ENCODE measurements around the gene TIA1.
"Not testable (repeated sequence)": the region's sequence is repeated elsewhere in the genome, so short reads cannot be mapped to it uniquely, and the experiment has no call there.

TIA1 gene

DNA sequence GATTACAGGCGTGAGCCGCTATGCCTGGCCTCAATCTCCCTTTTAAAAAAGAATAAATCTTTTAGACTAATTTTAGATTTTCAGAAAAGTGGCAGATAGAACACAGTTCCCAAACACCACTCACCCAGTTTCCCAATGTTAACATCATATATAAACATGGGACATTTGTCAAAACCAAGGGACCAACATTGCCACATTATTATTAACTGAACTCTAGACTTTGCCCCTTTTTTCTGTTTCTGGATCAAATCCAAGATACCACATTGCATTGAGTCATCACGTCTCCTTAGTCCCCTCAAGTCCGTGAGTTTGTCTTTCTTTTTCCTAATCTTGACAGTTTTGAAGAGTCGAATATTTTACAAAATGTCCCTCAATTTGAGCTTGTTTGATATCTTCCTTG is 60.0 kb downstream of the TIA1 start:
- H3K4me2 ChIP-seq (ENCODE audit: low read depth, low read length) = no peak overlapping the region

DNA sequence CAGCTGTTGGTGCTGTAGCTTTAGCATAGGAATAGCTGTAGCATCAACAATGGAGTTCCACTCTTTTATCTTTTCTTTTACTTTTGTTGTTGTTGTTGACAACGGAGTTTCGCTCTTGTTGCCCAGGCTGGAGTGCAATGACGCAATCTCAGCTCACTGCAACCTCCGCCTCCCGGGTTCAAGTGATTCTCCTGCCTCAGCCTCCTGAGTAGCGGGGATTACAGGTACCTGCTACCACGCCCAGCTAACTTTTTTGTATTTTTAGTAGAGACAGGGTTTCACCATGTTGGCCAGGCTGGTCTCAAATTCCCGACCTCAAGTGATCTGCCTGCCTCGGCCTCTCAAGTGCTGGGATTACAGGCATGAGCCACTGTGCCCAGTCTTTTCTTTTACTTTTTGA is 61.3 kb downstream of the TIA1 start:
- H3K36me3 ChIP-seq (replicated peaks; ENCODE audit: insufficient read depth, low read length); H3K9me3 ChIP-seq (replicated peaks; ENCODE audit: insufficient read depth, low read length); H3K27ac ChIP-seq (ENCODE audit: low read length); H3K4me3 ChIP-seq (ENCODE audit: low read length); DNase-seq; H4K20me1 ChIP-seq (ENCODE audit: insufficient read depth, low read length); H3K4me2 ChIP-seq (ENCODE audit: low read depth, low read length); H3K79me2 ChIP-seq (ENCODE audit: low read length); H3K27me3 ChIP-seq (replicated peaks; ENCODE audit: insufficient read depth, low read length); H3K9ac ChIP-seq (ENCODE audit: low read length); H3K9me2 ChIP-seq (replicated peaks; ENCODE audit: insufficient read depth, low read length); H3K4me1 ChIP-seq (ENCODE audit: low read length); H3F3A ChIP-seq (ENCODE audit: insufficient read depth, low read length); H2AFZ ChIP-seq (ENCODE audit: low read length): not testable (repeated sequence)

More for the DNA sequence above, 60.0 kb downstream of the TIA1 start:
- Histone ChIP-seq H2AFZ (ENCODE audit: low read length) (no peak overlapping the region), H3K79me2 (ENCODE audit: low read length) (peaks cover 3% of the 10 kb centered on the region; the same call in 1 of the 2 replicates), H4K20me1 (ENCODE audit: insufficient read depth, low read length) (no peaks in the 10 kb centered on the region), H3K4me1 (ENCODE audit: low read length) (0 out of 2 replicates have a peak, but pooled peaks cover 4% of the 10 kb centered on the region), H3K27ac (ENCODE audit: low read length) (no peak overlapping the region), H3K9me3 (replicated peaks; ENCODE audit: insufficient read depth, low read length) (no peaks in the 10 kb centered on the region), H3K4me3 (ENCODE audit: low read length) (no peak overlapping the region), H3K36me3 (replicated peaks; ENCODE audit: insufficient read depth, low read length) (no peaks in the 10 kb centered on the region), H3K9ac (ENCODE audit: low read length) (no peak overlapping the region), H3K27me3 (replicated peaks; ENCODE audit: insufficient read depth, low read length) (no peaks in the 10 kb centered on the region), H3K9me2 (replicated peaks; ENCODE audit: insufficient read depth, low read length) (no peaks in the 10 kb centered on the region), H3F3A (ENCODE audit: insufficient read depth, low read length) (peaks cover 5% of the 10 kb centered on the region)
- no peak for DNase-seq
- TF ChIP-seq EZH2 (optimal IDR thresholded peaks at IDR 0.05; ENCODE audit: low read depth, low read length) (no peak), EZH2phosphoT487 (IDR thresholded peaks at IDR 0.05; ENCODE audit: low read length) (no peak)
- TF ChIP-seq, protein P1, sequence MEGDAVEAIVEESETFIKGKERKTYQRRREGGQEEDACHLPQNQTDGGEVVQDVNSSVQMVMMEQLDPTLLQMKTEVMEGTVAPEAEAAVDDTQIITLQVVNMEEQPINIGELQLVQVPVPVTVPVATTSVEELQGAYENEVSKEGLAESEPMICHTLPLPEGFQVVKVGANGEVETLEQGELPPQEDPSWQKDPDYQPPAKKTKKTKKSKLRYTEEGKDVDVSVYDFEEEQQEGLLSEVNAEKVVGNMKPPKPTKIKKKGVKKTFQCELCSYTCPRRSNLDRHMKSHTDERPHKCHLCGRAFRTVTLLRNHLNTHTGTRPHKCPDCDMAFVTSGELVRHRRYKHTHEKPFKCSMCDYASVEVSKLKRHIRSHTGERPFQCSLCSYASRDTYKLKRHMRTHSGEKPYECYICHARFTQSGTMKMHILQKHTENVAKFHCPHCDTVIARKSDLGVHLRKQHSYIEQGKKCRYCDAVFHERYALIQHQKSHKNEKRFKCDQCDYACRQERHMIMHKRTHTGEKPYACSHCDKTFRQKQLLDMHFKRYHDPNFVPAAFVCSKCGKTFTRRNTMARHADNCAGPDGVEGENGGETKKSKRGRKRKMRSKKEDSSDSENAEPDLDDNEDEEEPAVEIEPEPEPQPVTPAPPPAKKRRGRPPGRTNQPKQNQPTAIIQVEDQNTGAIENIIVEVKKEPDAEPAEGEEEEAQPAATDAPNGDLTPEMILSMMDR (IDR thresholded peaks at IDR 0.05; ENCODE audit: low read length) = no peak

DNA sequence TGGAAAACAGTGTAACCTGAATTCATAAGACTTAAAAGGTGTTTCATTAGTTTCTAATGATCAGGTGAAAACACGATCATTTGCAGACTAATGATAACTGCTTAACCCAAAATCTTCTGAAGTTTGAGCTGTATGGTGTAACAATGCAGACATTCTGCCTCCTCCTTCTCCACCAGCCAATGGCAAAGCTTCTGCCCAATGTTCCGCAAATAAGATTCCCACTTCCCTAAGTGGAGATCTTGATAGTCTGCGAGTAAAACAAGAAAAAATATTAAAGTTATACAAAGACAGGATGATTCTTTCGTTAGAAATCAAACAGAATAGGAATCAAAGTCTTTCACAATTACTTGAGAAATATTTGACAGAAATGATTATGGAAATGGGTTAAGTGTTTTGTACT is 65.7 kb downstream of the TIA1 start:
- Histone ChIP-seq H3K27ac (ENCODE audit: low read length) (no peak overlapping the region), H3K27me3 (replicated peaks; ENCODE audit: insufficient read depth, low read length) (no peaks in the 10 kb centered on the region), H3K4me1 (ENCODE audit: low read length) (no peaks in the 10 kb centered on the region), H4K20me1 (ENCODE audit: insufficient read depth, low read length) (no peaks in the 10 kb centered on the region), H3K79me2 (ENCODE audit: low read length) (no peaks in the 10 kb centered on the region), H3K9me3 (replicated peaks; ENCODE audit: insufficient read depth, low read length) (no peaks in the 10 kb centered on the region), H3K9me2 (replicated peaks; ENCODE audit: insufficient read depth, low read length) (no peaks in the 10 kb centered on the region), H3K9ac (ENCODE audit: low read length) (no peak overlapping the region), H3F3A (ENCODE audit: insufficient read depth, low read length) (no peaks in the 10 kb centered on the region), H2AFZ (ENCODE audit: low read length) (no peak overlapping the region), H3K36me3 (replicated peaks; ENCODE audit: insufficient read depth, low read length) (no peaks in the 10 kb centered on the region), H3K4me2 (ENCODE audit: low read depth, low read length) (no peak overlapping the region), H3K4me3 (ENCODE audit: low read length) (no peak overlapping the region)
- no peak for TF ChIP-seq EZH2phosphoT487 (IDR thresholded peaks at IDR 0.05; ENCODE audit: low read length)
- TF ChIP-seq, protein P1 (IDR thresholded peaks at IDR 0.05; ENCODE audit: low read length) = no peak
- DNase-seq = no peak

GRCh38 chr2:70181363-70181956 is 67.0 kb downstream of the TIA1 start:
- no peak overlapping the region for H3K4me3 ChIP-seq (ENCODE audit: low read length)
- H2AFZ ChIP-seq (ENCODE audit: low read length) = no peak overlapping the region

More at GRCh38 chr2:70181363-70181956, 67.0 kb downstream of the TIA1 start:
- H3K36me3 ChIP-seq (replicated peaks; ENCODE audit: insufficient read depth, low read length) = no peaks in the 10 kb centered on the region
- H3K4me1 ChIP-seq (ENCODE audit: low read length) = no peaks in the 10 kb centered on the region
- no peaks in the 10 kb centered on the region for H3K79me2 ChIP-seq (ENCODE audit: low read length)
- no peaks in the 10 kb centered on the region for H3F3A ChIP-seq (ENCODE audit: insufficient read depth, low read length)
- no peak for TF ChIP-seq EZH2 (optimal IDR thresholded peaks at IDR 0.05; ENCODE audit: low read depth, low read length)
- TF ChIP-seq EZH2phosphoT487 (IDR thresholded peaks at IDR 0.05; ENCODE audit: low read length) = no peak
- TF ChIP-seq, protein P1 (IDR thresholded peaks at IDR 0.05; ENCODE audit: low read length) = no peak
- no peak overlapping the region for H3K4me2 ChIP-seq (ENCODE audit: low read depth, low read length)
- no peak overlapping the region for H3K27ac ChIP-seq (ENCODE audit: low read length)
- no peaks in the 10 kb centered on the region for H4K20me1 ChIP-seq (ENCODE audit: insufficient read depth, low read length)
- H3K9me2 ChIP-seq (replicated peaks; ENCODE audit: insufficient read depth, low read length) = no peaks in the 10 kb centered on the region
- H3K27me3 ChIP-seq (replicated peaks; ENCODE audit: insufficient read depth, low read length) = no peaks in the 10 kb centered on the region
- DNase-seq = no peak
- no peak overlapping the region for H3K9ac ChIP-seq (ENCODE audit: low read length)
- H3K9me3 ChIP-seq (replicated peaks; ENCODE audit: insufficient read depth, low read length) = no peaks in the 10 kb centered on the region

Measured in MM.1S (cell line).